Epithelial cell of proximal tubule (primary cell): ENCODE measurements around the gene KCNK3. TPM values are rescaled to one million over a fixed set of nuclear protein-coding genes. Genes with fewer than 3 reads are reported as not detected.

ENCODE experiments used
- DNase-seq: peaks from one replicate; pipeline ENCODE4 v3.0.0-alpha.2; 2011; ENCODE audit warnings: low read depth
- H3K4me3 ChIP-seq: 2 replicates; pipeline ENCODE4 v1.5.1; 2011; ENCODE audit warnings: low read depth, mild to moderate bottlenecking, low read length
- total RNA-seq: library from RNA; depleted of rRNA; stranded (reverse); fragments of >200 nt; gene quantifications from 2 replicates; pipeline ENCODE4 v1.2.3, GENCODE V29; 2015
- TF ChIP-seq, protein P1 (sequence below): conservative IDR thresholded peaks from 2 replicates; pipeline ENCODE4 v1.5.1; 2012; ENCODE audit warnings: low read depth, mild to moderate bottlenecking, low read length

The KCNK3 gene
- total RNA-seq, 1 donor from 2014 or later, result 5.1 TPM

GRCh38 chr2:26649992-26650712, 42.4 kb upstream of the KCNK3 start:
- TF ChIP-seq, protein P1, sequence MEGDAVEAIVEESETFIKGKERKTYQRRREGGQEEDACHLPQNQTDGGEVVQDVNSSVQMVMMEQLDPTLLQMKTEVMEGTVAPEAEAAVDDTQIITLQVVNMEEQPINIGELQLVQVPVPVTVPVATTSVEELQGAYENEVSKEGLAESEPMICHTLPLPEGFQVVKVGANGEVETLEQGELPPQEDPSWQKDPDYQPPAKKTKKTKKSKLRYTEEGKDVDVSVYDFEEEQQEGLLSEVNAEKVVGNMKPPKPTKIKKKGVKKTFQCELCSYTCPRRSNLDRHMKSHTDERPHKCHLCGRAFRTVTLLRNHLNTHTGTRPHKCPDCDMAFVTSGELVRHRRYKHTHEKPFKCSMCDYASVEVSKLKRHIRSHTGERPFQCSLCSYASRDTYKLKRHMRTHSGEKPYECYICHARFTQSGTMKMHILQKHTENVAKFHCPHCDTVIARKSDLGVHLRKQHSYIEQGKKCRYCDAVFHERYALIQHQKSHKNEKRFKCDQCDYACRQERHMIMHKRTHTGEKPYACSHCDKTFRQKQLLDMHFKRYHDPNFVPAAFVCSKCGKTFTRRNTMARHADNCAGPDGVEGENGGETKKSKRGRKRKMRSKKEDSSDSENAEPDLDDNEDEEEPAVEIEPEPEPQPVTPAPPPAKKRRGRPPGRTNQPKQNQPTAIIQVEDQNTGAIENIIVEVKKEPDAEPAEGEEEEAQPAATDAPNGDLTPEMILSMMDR, result no peak
- no peak overlapping the region for H3K4me3 ChIP-seq
- no peak for DNase-seq

- DNase-seq, result no peak
- no peak overlapping the region for H3K4me3 ChIP-seq
- TF ChIP-seq, protein P1, result no peak
These were observed 41.6 kb upstream of the KCNK3 start for GRCh38 chr2:26650713-26651469.

GRCh38 chr2:26651470-26651771, 41.1 kb upstream of the KCNK3 start:
- no peak for DNase-seq
- TF ChIP-seq, protein P1, result no peak
- no peak overlapping the region for H3K4me3 ChIP-seq

- no peak for DNase-seq
- TF ChIP-seq, protein P1, result no peak
- H3K4me3 ChIP-seq, result no peak overlapping the region
These were observed 40.7 kb upstream of the KCNK3 start for GRCh38 chr2:26651799-26652198.

GRCh38 chr2:26652361-26653041, 40.0 kb upstream of the KCNK3 start:
- TF ChIP-seq, protein P1, result no peak
- DNase-seq, result no peak
- no peak overlapping the region for H3K4me3 ChIP-seq

GRCh38 chr2:26653207-26654060, 39.1 kb upstream of the KCNK3 start:
- no peak for DNase-seq
- TF ChIP-seq, protein P1, result no peak
- H3K4me3 ChIP-seq, result no peak overlapping the region
